Subcutaneous abdominal adipose tissue (tissue), 5 donors: ENCODE data around the gene BAZ1A.

Experiments used
- H3K27ac ChIP-seq: one replicate; pipeline ENCODE4 v1.7.0; 2013; ENCODE audit warnings: low read depth, mild to moderate bottlenecking, inconsistent platforms, low read length, moderate library complexity
- H3K27me3 ChIP-seq, 5 donors: one replicate each; pipeline ENCODE4 v1.7.0; 2013; ENCODE audit warnings: low read length in 5 of 5, inconsistent platforms in 1 of 5; ENCODE audit not compliant: control insufficient read depth in 5 of 5, insufficient read depth in 4 of 5
- H3K36me3 ChIP-seq, 5 donors: one replicate each; pipeline ENCODE4 v1.7.0; 2013; ENCODE audit warnings: low read length in 5 of 5; ENCODE audit not compliant: control insufficient read depth in 5 of 5, insufficient read depth in 5 of 5
- H3K4me1 ChIP-seq, 5 donors: one replicate each; pipeline ENCODE4 v1.7.0; 2013; ENCODE audit warnings: low read length in 5 of 5, mild to moderate bottlenecking in 3 of 5, moderate library complexity in 1 of 5; ENCODE audit not compliant: control insufficient read depth in 5 of 5, insufficient read depth in 5 of 5
- H3K4me3 ChIP-seq, 5 donors: one replicate each; pipeline ENCODE4 v1.7.0; 2013; ENCODE audit warnings: low read length in 5 of 5, low read depth in 1 of 5
- H3K9ac ChIP-seq, 5 donors: one replicate each; pipeline ENCODE4 v1.7.0; 2013; ENCODE audit warnings: low read length in 5 of 5, mild to moderate bottlenecking in 4 of 5, moderate library complexity in 3 of 5
- H3K9me3 ChIP-seq, 5 donors: one replicate each; pipeline ENCODE4 v1.7.0; 2013; ENCODE audit warnings: low read length in 5 of 5; ENCODE audit not compliant: control insufficient read depth in 5 of 5
- donor health status: healthy.
- donor health status: healthy.
- donor health status: healthy.
- donor health status: healthy.
- donor health status: healthy.

The BAZ1A gene

DNA sequence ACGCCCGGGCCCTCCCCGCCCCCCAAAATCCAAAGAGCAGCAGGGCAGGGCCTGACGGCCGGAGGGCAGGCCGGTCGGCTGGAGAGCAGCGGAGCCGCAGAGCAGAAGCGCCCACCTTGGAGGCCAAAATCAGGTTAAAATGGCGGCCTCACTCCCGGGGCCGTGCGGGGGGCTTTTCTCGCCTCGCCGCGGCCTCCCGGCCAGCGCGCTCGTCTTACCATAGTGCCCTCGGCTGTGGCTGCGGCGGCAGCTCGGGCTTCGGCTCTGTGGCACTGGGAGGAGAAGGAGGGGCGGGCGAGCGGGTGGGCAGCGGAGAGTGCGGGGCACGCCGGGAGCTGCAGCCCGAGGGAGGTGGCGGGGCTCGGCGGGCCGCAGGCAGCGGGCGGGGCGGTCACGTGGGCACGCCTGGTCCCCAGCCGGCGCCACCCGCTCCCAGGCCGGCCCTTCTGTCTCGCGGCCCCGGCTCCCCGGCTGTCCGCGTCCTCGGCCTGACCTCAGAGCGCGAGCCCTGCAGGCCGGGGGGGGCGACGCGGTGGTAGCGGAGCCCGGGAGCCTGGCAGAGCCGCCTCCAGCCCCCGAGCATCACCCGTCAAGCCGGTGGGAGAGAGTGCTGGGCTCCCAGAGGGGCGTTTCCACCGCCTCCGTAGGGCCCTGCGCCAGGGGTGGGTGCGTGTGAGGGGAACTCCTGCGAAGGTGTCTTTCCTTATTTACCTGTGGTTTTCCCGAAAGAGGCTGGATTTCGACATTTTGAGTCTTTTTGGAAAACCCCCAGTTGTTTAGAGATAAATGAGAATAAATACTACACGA lies 160.6 kb downstream of the BAZ1A start, which contains the start of gene CFL2:
TSS of gene CFL2 (minus strand) at position 274 of the 807 bp plus-strand sequence. CDS start at position 221, 53 bp downstream.
- H3K4me1 ChIP-seq: peaks cover 2 to 32% (median 27%) of the 10 kb centered on the region in 5 donors
- peak within 1 kb of the TSS; percentile 81 for H3K27ac ChIP-seq
- no peaks in the 10 kb centered on the region for H3K9me3 ChIP-seq
- peak within 1 kb of the TSS; percentile 82 to 90 (median 87) for H3K4me3 ChIP-seq
- H3K9ac ChIP-seq: peak within 1 kb of the TSS; percentile 71 to 86 (median 84)
- H3K27me3 ChIP-seq: no peaks in the 10 kb centered on the region
- peaks cover 4 to 11% (median 8%) of the 10 kb centered on the region in 5 donors for H3K36me3 ChIP-seq

GRCh38 chr14:34713681-34714319 lies 161.4 kb downstream of the BAZ1A start:
- Histone ChIP-seq H3K4me1 (peaks cover 2 to 32% (median 27%) of the 10 kb centered on the region in 5 donors), H3K27me3 (no peaks in the 10 kb centered on the region), H3K36me3 (peaks cover 4 to 11% (median 8%) of the 10 kb centered on the region in 5 donors)

GRCh38 chr14:34713122-34713680 lies 162.0 kb downstream of the BAZ1A start:
- H3K27ac ChIP-seq: peak overlapping the region; percentile 81
- peak overlapping the region; percentile 82 to 90 (median 87) for H3K4me3 ChIP-seq
- no peaks in the 10 kb centered on the region for H3K27me3 ChIP-seq
- peak overlapping the region; percentile 11 to 84 (median 79) for H3K9ac ChIP-seq
- peaks cover 4 to 11% (median 8%) of the 10 kb centered on the region in 5 donors for H3K36me3 ChIP-seq
- H3K4me1 ChIP-seq: peaks cover 2 to 32% (median 27%) of the 10 kb centered on the region in 5 donors
- H3K9me3 ChIP-seq: no peaks in the 10 kb centered on the region

More at GRCh38 chr14:34713681-34714319, 161.4 kb downstream of the BAZ1A start:
- peak overlapping the region; percentile 71 to 84 (median 79) for H3K9ac ChIP-seq
- peak overlapping the region; percentile 82 to 90 (median 87) for H3K4me3 ChIP-seq
- peak overlapping the region; percentile 81 for H3K27ac ChIP-seq
- H3K9me3 ChIP-seq: no peaks in the 10 kb centered on the region

DNA sequence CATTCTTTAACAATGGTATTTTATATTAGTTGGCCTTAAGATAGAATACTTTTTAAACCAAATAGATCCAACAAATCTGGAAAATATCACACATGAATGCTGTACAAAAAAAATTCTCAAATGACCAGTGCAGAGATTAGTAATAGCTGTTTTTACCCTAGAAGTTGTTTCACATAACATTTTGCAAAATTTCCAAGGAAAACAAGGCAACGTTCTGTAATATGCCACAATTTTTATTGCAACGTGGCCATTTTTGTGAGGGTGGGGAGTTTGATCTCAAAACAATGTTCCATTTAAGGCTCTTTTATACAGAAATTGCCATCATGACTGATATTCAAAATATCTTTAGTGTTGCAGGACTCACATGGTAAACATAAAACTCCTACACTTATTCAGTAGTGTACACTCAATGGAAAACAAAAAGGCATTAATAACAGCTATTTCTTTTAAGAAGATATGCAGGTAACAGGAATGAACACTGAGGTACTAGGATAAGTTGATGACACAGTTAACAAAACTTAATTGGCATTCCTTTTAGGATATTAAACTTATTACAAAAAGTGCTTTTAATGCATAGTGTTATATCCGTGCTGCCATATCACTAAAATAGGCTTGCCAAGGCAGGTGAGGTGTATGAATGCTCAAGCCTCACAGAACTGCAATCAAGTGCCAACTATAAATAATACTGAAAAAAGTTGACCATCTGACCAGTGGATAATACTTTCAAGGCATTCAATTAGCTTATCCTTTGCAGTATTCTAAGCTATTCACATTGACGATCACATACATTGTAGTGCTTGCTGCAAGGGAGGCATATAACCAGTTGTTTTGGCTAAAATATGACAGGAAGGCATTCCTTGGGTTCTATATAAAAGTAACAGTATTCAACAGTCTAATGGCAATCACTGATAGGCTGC lies 163.1 kb downstream of the BAZ1A start:
- peaks cover 2 to 32% (median 27%) of the 10 kb centered on the region in 5 donors for H3K4me1 ChIP-seq
- no peak overlapping the region for H3K9ac ChIP-seq
- H3K27ac ChIP-seq: peak overlapping the region; percentile 19
- H3K9me3 ChIP-seq: no peaks in the 10 kb centered on the region
- no peaks in the 10 kb centered on the region for H3K27me3 ChIP-seq
- H3K4me3 ChIP-seq: no peak overlapping the region
- peaks cover 4 to 11% (median 8%) of the 10 kb centered on the region in 5 donors for H3K36me3 ChIP-seq

GRCh38 chr14:34711169-34711568 lies 164.0 kb downstream of the BAZ1A start:
- Histone ChIP-seq H3K27me3 (no peaks in the 10 kb centered on the region), H3K4me1 (peaks cover 2 to 32% (median 27%) of the 10 kb centered on the region in 5 donors), H3K27ac (peak overlapping the region; percentile 19), H3K9me3 (no peaks in the 10 kb centered on the region), H3K4me3 (no peak overlapping the region), H3K36me3 (peaks cover 4 to 11% (median 8%) of the 10 kb centered on the region in 5 donors), H3K9ac (no peak overlapping the region)

DNA sequence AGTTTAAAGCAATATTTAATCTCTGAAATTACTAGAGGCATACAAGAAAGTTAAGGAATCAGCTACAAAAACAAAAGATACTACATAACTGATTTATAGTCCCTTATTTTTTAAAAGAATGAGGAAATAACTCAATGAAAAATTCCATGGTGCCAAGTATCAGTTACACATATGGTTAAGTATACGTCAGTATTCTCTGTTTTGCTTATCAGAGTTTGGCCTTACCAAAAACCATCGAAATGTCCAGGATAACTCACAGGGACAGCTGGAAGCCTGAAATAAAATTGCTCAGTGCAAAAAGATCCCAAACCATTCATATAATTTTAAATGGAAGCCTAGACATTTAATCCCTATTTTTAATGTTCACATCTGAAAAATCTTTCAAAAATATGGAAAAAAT lies 164.4 kb downstream of the BAZ1A start:
- Histone ChIP-seq H3K9ac (no peak overlapping the region), H3K4me3 (no peak overlapping the region), H3K4me1 (peaks cover 2 to 32% (median 27%) of the 10 kb centered on the region in 5 donors), H3K36me3 (peaks cover 4 to 11% (median 8%) of the 10 kb centered on the region in 5 donors), H3K9me3 (no peaks in the 10 kb centered on the region), H3K27me3 (no peaks in the 10 kb centered on the region), H3K27ac (peak overlapping the region; percentile 19)

DNA sequence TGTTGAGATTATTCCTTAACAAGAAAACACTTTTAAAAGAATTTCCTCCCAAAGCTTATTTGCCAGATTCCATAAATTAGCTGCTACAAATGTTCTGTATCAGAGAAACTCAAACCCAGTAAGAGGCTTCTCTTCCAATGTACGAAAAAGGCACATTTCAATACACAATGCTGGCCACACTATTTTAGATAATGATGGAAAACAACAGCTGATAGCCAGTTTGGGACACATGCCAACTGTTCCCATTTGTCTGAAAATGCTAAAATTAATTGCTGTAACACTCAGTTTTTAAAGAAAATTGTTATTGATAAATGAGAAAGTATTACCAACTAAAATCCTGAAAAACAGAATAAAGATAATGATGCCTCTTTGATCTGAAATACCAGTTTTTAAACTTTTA lies 165.2 kb downstream of the BAZ1A start:
- Histone ChIP-seq H3K4me1 (peaks cover 2 to 28% (median 26%) of the 10 kb centered on the region in 5 donors), H3K27ac (no peak overlapping the region), H3K4me3 (no peak overlapping the region), H3K36me3 (peaks cover 4 to 11% (median 8%) of the 10 kb centered on the region in 5 donors), H3K27me3 (no peaks in the 10 kb centered on the region), H3K9ac (no peak overlapping the region), H3K9me3 (no peaks in the 10 kb centered on the region)

GRCh38 chr14:34707722-34708121 lies 167.4 kb downstream of the BAZ1A start:
- no peak overlapping the region for H3K27ac ChIP-seq
- H3K9me3 ChIP-seq: no peaks in the 10 kb centered on the region
- H3K9ac ChIP-seq: no peak overlapping the region

More at GRCh38 chr14:34707722-34708121, 167.4 kb downstream of the BAZ1A start:
- H3K36me3 ChIP-seq: peaks cover 4 to 11% (median 8%) of the 10 kb centered on the region in 5 donors
- H3K4me1 ChIP-seq: peaks cover 2 to 22% (median 14%) of the 10 kb centered on the region in 5 donors
- H3K4me3 ChIP-seq: no peak overlapping the region
- no peaks in the 10 kb centered on the region for H3K27me3 ChIP-seq
